Smooth muscle cell (in vitro differentiated cells): ENCODE measurements around the gene CFHR3. TPM values are rescaled to one million over a fixed set of nuclear protein-coding genes. Genes with fewer than 3 reads are reported as not detected.
A peak's percentile ranks its signal among the peaks of the same experiment; 100 is the strongest.
"Not testable (repeated sequence)": the region's sequence is repeated elsewhere in the genome, so short reads cannot be mapped to it uniquely, and the experiment has no call there.

Experiments
- DNase-seq: peaks from one replicate; lab custom pipeline; 2025; ENCODE audit not compliant: unreplicated experiment; lab: John Stamatoyannopoulos, UW
- H2AFZ ChIP-seq: fragments of 200-600 bp; sonication (generic); 2 replicates; pipeline ENCODE4 v1.6.0; 2016; ENCODE audit warnings: antibody characterized with exemption, low read depth, mild to moderate bottlenecking
- H3F3A ChIP-seq: fragments of 200-600 bp; sonication (generic); 2 replicates; pipeline ENCODE4 v1.6.0; 2017; ENCODE audit warnings: antibody characterized with exemption, low read depth
- H3K27ac ChIP-seq: fragments of 200-600 bp; sonication (generic); 2 replicates; pipeline ENCODE4 v1.5.1; 2016; ENCODE audit warnings: low read depth, mild to moderate bottlenecking
- H3K27me3 ChIP-seq: fragments of 200-600 bp; sonication (generic); 2 replicates; pipeline ENCODE4 v1.6.1; 2016; ENCODE audit warnings: low read depth, mild to moderate bottlenecking
- H3K36me3 ChIP-seq: fragments of 200-600 bp; sonication (generic); 2 replicates; pipeline ENCODE4 v1.5.1; 2016; ENCODE audit warnings: low read depth
- H3K4me1 ChIP-seq: fragments of 200-600 bp; sonication (generic); 2 replicates; pipeline ENCODE4 v1.5.1; 2016; ENCODE audit warnings: low read depth
- H3K4me2 ChIP-seq: fragments of 200-600 bp; sonication (generic); 2 replicates; pipeline ENCODE4 v1.6.0; 2016; ENCODE audit warnings: mild to moderate bottlenecking
- H3K4me3 ChIP-seq: fragments of 200-600 bp; sonication (generic); 2 replicates; pipeline ENCODE4 v1.5.1; 2016; ENCODE audit warnings: mild to moderate bottlenecking
- H3K79me2 ChIP-seq: fragments of 200-600 bp; sonication (generic); 2 replicates; pipeline ENCODE4 v1.6.0; 2016; ENCODE audit warnings: low read depth, mild to moderate bottlenecking
- H3K9ac ChIP-seq: fragments of 200-600 bp; sonication (generic); 2 replicates; pipeline ENCODE4 v1.6.0; 2016; ENCODE audit warnings: low read depth
- H3K9me3 ChIP-seq: fragments of 200-600 bp; sonication (generic); replicated peaks from 2 replicates; pipeline ENCODE4 v1.5.1; 2016; ENCODE audit warnings: low read depth
- H4K20me1 ChIP-seq: fragments of 200-600 bp; sonication (generic); 2 replicates; pipeline ENCODE4 v1.6.0; 2016; ENCODE audit warnings: low read depth
- CTCF ChIP-seq: fragments of 200-600 bp; sonication (generic); IDR thresholded peaks from 2 replicates; pipeline ENCODE4 v1.5.1; 2017; ENCODE audit warnings: borderline replicate concordance, mild to moderate bottlenecking, antibody characterized with exemption; ENCODE audit not compliant: insufficient read depth, poor library complexity, severe bottlenecking
- WGBS: methylation state at CpG from one replicate; pipeline ENCODE4 v1.1.7; 2016; ENCODE audit warnings: low lambda C conversion rate; 5-methylcytosine and 5-hydroxymethylcytosine counted together
- polyA plus RNA-seq: library from polyadenylated mRNA; unstranded; fragments of >200 nt; fragmentation: Nextera tagmentation; extraction: Ambion mirVana; gene quantifications from 2 replicates; pipeline ENCODE4 v1.2.1, GENCODE V29; 2016
- total RNA-seq: library from RNA; depleted of rRNA; stranded (reverse); fragments of >200 nt; gene quantifications from 2 replicates; pipeline ENCODE4 v1.2.3, GENCODE V29; 2014

CFHR3 gene
- total and polyA plus RNA-seq, 2 experiments from 2014 or later, result 0.18 TPM; not detected in 1

GRCh38 chr1:196734460-196734859 is 40.2 kb upstream of the CFHR3 start:
- no peak for TF ChIP-seq CTCF
- DNase-seq, result no peak
- Histone ChIP-seq H3K4me1 (no peaks in the 10 kb centered on the region), H3F3A (no peaks in the 10 kb centered on the region), H3K9me3 (no peaks in the 10 kb centered on the region), H4K20me1 (no peaks in the 10 kb centered on the region), H3K27me3 (no peaks in the 10 kb centered on the region), H3K9ac (no peak overlapping the region), H3K79me2 (no peaks in the 10 kb centered on the region), H3K27ac (no peak overlapping the region), H3K36me3 (peaks cover 11% of the 10 kb centered on the region), H2AFZ (no peak overlapping the region), H3K4me2 (no peak overlapping the region), H3K4me3 (no peak overlapping the region)
- WGBS, result 87% methylated on average over 2 of the region's 2 CpGs

- no peak overlapping the region for H2AFZ ChIP-seq
- H3K27ac ChIP-seq, result no peak overlapping the region
- no peaks in the 10 kb centered on the region for H4K20me1 ChIP-seq
- H3F3A ChIP-seq, result no peaks in the 10 kb centered on the region
- no peaks in the 10 kb centered on the region for H3K4me1 ChIP-seq
- TF ChIP-seq CTCF, result no peak
- no peak for DNase-seq
- H3K36me3 ChIP-seq, result peaks cover 11% of the 10 kb centered on the region
- H3K9ac ChIP-seq, result no peak overlapping the region
- H3K79me2 ChIP-seq, result no peaks in the 10 kb centered on the region
- no peak overlapping the region for H3K4me3 ChIP-seq
- no peaks in the 10 kb centered on the region for H3K9me3 ChIP-seq
- H3K4me2 ChIP-seq, result no peak overlapping the region
- no peaks in the 10 kb centered on the region for H3K27me3 ChIP-seq
Measured at GRCh38 chr1:196738730-196739129, 35.9 kb upstream of the CFHR3 start.

- 34% methylated on average over 6 of the region's 6 CpGs for WGBS
- H2AFZ ChIP-seq, result not testable (repeated sequence)
Measured at GRCh38 chr1:196743244-196743643, 31.4 kb upstream of the CFHR3 start.

GRCh38 chr1:196765019-196765740 is 9.5 kb upstream of the CFHR3 start:
- not testable (repeated sequence) for H3F3A ChIP-seq, H3K9ac ChIP-seq, H3K4me2 ChIP-seq, H4K20me1 ChIP-seq, H3K36me3 ChIP-seq, H2AFZ ChIP-seq, H3K27me3 ChIP-seq, DNase-seq, H3K9me3 ChIP-seq, H3K4me3 ChIP-seq, H3K27ac ChIP-seq, H3K79me2 ChIP-seq, H3K4me1 ChIP-seq
- 94% methylated on average over 4 of the region's 4 CpGs for WGBS

More at GRCh38 chr1:196743244-196743643, 31.4 kb upstream of the CFHR3 start:
- H3K36me3 ChIP-seq, H3K4me1 ChIP-seq, H3K9ac ChIP-seq, H3F3A ChIP-seq, H3K27ac ChIP-seq, H4K20me1 ChIP-seq, H3K9me3 ChIP-seq, H3K4me3 ChIP-seq, DNase-seq, H3K79me2 ChIP-seq, H3K27me3 ChIP-seq, H3K4me2 ChIP-seq: not testable (repeated sequence)
- peak; percentile 41 for TF ChIP-seq CTCF

GRCh38 chr1:196769823-196770222 is 4.8 kb upstream of the CFHR3 start:
- WGBS, result 97% methylated on average over 4 of the region's 4 CpGs
- H3K4me1 ChIP-seq, H2AFZ ChIP-seq, H3K27ac ChIP-seq, H4K20me1 ChIP-seq, H3K4me3 ChIP-seq, H3F3A ChIP-seq, H3K36me3 ChIP-seq, H3K27me3 ChIP-seq, H3K9me3 ChIP-seq, H3K4me2 ChIP-seq, DNase-seq, H3K9ac ChIP-seq, H3K79me2 ChIP-seq: not testable (repeated sequence)
